PC-9 (cell line): ENCODE data around the gene N4BP3. TPM values are rescaled to one million over a fixed set of nuclear protein-coding genes. Genes with fewer than 3 reads are reported as not detected.
A peak's percentile ranks its signal among the peaks of the same experiment; 100 is the strongest.

Source experiments
- BruUV-seq: library from RNA; stranded (reverse); fragments of 400-500 nt; replicated peaks from 2 replicates; lab custom pipeline; 2021; lab: Mats Ljungman, UMichigan
- CTCF ChIA-PET: fragments of 300-600 bp; sonication (Branson Sonifier 250); formaldehyde crosslinking; loops from one replicate; lab custom pipeline; 2022; ENCODE audit warnings: antibody characterized with exemption; lab: Charles Lee
- POLR2A ChIA-PET: fragments of 300-600 bp; sonication (Branson Sonifier 250); formaldehyde crosslinking; loops from one replicate; lab custom pipeline; 2022; ENCODE audit warnings: antibody characterized with exemption; ENCODE audit not compliant: unreplicated experiment; lab: Charles Lee
- DNase-seq, 2 experiments: peaks; one replicate each; pipeline versions ENCODE4 v3.0.0 to v3.0.0-alpha.2; 2015 to 2022; ENCODE audit warnings: mixed read lengths in 1 of 2
- H2AFZ ChIP-seq: fragments of 200-600 bp; sonication (generic); 2 replicates; pipeline ENCODE4 v1.8.1; 2017; ENCODE audit warnings: antibody characterized with exemption
- H3F3A ChIP-seq: fragments of 200-600 bp; sonication (generic); 2 replicates; pipeline ENCODE4 v1.8.1; 2017; ENCODE audit warnings: antibody characterized with exemption, mild to moderate bottlenecking, low read depth; ENCODE audit not compliant: insufficient read depth
- H3K27ac ChIP-seq: fragments of 200-600 bp; sonication (generic); 2 replicates; pipeline ENCODE4 v1.6.1; 2016; ENCODE audit warnings: mixed run types
- H3K27me3 ChIP-seq: fragments of 200-600 bp; sonication (generic); 2 replicates; pipeline ENCODE4 v1.6.1; 2016; ENCODE audit warnings: low read depth, mixed run types; ENCODE audit not compliant: insufficient read depth
- H3K36me3 ChIP-seq: fragments of 200-600 bp; sonication (generic); 2 replicates; pipeline ENCODE4 v1.6.1; 2016; ENCODE audit warnings: low read depth, mixed run types
- H3K4me1 ChIP-seq: fragments of 200-600 bp; sonication (generic); replicated peaks from 2 replicates; pipeline ENCODE4 v1.6.1; 2016; ENCODE audit warnings: mixed run types; ENCODE audit not compliant: insufficient read depth
- H3K4me2 ChIP-seq: fragments of 200-600 bp; sonication (generic); 2 replicates; pipeline ENCODE4 v1.6.1; 2017; ENCODE audit warnings: mixed run types
- H3K4me3 ChIP-seq: fragments of 200-600 bp; sonication (generic); 2 replicates; pipeline ENCODE4 v1.6.1; 2016; ENCODE audit warnings: mixed run types
- H3K79me2 ChIP-seq: fragments of 200-600 bp; sonication (generic); 2 replicates; pipeline ENCODE4 v1.6.1; 2017; ENCODE audit warnings: low read depth, mixed run types
- H3K9me2 ChIP-seq: fragments of 200-600 bp; sonication (generic); 2 replicates; pipeline ENCODE4 v1.8.1; 2017; ENCODE audit warnings: mild to moderate bottlenecking; ENCODE audit not compliant: insufficient read depth
- H3K9me3 ChIP-seq: fragments of 200-600 bp; sonication (generic); 2 replicates; pipeline ENCODE4 v1.8.1; 2016; ENCODE audit warnings: low read depth; ENCODE audit not compliant: insufficient read depth
- H4K20me1 ChIP-seq: fragments of 200-600 bp; sonication (generic); 2 replicates; pipeline ENCODE4 v1.8.1; 2017; ENCODE audit not compliant: insufficient read depth
- EZH2 ChIP-seq: fragments of 200-600 bp; sonication (generic); IDR thresholded peaks from 2 replicates; pipeline ENCODE4 v1.8.0; 2017; ENCODE audit warnings: antibody characterized with exemption, low read depth
- intact Hi-C: fragments of 100-400 bp; cut with micrococcal nuclease; formaldehyde crosslinking; loops from one replicate; pipeline ENCODE4 v1.10.0; 2022; ENCODE audit not compliant: unreplicated experiment
- total RNA-seq: library from RNA; stranded (reverse); gene quantifications from 2 replicates; pipeline ENCODE4 v1.2.3, GENCODE V29; 2021
- TF ChIP-seq, protein P1 (sequence below): fragments of 200-600 bp; sonication (generic); conservative IDR thresholded peaks from 2 replicates; pipeline ENCODE4 v1.6.1; 2017; ENCODE audit warnings: mixed run types, antibody characterized with exemption, mild to moderate bottlenecking, moderate library complexity

N4BP3 gene
- total RNA-seq, 1 experiment from 2014 or later = 0.81 TPM

GRCh38 chr5:178145965-178146820 is 32.9 kb downstream of the N4BP3 start:
- intact Hi-C loops = loop anchor here (1.0 to 2.0 kb wide), 2 partner anchors 21 to 70 kb away; no protein-coding TSS in a partner anchor
- TF ChIP-seq, protein P1, sequence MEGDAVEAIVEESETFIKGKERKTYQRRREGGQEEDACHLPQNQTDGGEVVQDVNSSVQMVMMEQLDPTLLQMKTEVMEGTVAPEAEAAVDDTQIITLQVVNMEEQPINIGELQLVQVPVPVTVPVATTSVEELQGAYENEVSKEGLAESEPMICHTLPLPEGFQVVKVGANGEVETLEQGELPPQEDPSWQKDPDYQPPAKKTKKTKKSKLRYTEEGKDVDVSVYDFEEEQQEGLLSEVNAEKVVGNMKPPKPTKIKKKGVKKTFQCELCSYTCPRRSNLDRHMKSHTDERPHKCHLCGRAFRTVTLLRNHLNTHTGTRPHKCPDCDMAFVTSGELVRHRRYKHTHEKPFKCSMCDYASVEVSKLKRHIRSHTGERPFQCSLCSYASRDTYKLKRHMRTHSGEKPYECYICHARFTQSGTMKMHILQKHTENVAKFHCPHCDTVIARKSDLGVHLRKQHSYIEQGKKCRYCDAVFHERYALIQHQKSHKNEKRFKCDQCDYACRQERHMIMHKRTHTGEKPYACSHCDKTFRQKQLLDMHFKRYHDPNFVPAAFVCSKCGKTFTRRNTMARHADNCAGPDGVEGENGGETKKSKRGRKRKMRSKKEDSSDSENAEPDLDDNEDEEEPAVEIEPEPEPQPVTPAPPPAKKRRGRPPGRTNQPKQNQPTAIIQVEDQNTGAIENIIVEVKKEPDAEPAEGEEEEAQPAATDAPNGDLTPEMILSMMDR = peak; percentile 95
- TF ChIP-seq EZH2 = no peak
- BruUV-seq = no TSS peak
- no peaks in the 10 kb centered on the region for H3K9me3 ChIP-seq
- H3K27me3 ChIP-seq = no peaks in the 10 kb centered on the region
- H4K20me1 ChIP-seq = peaks cover 8% of the 10 kb centered on the region; the same call in 1 of the 2 replicates
- peaks cover 44% of the 10 kb centered on the region for H3F3A ChIP-seq
- POLR2A ChIA-PET = interaction anchor here (0.7 kb wide), 1 partner anchor 232 kb away, joined by 5 read pairs; no protein-coding TSS in a partner anchor
- H3K4me2 ChIP-seq = peak overlapping the region; percentile 58
- no peak overlapping the region for H2AFZ ChIP-seq
- peak overlapping the region; percentile 19; the same call in 1 of the 2 replicates for H3K4me3 ChIP-seq
- H3K4me1 ChIP-seq = peaks cover 32% of the 10 kb centered on the region
- CTCF ChIA-PET = interaction anchor here (0.6 to 3.6 kb wide), 4 partner anchors 14 to 1477 kb away, joined by 3 to 34 read pairs (median 4); partner anchors contain the start of gene HNRNPH1
- DNase-seq = peak; percentile 81 to 98
- H3K27ac ChIP-seq = peak overlapping the region; percentile 97
- H3K9me2 ChIP-seq = no peaks in the 10 kb centered on the region
- peaks cover 36% of the 10 kb centered on the region for H3K36me3 ChIP-seq
- H3K79me2 ChIP-seq = no peaks in the 10 kb centered on the region; the same call in 1 of the 2 replicates

- no peak overlapping the region for H3K4me3 ChIP-seq
- BruUV-seq = no TSS peak
- H3K36me3 ChIP-seq = peaks cover 31% of the 10 kb centered on the region
- ChIA-PET POLR2A (interaction anchor here (0.6 kb wide), 1 partner anchor 953 kb away, joined by 31 read pairs; no protein-coding TSS in a partner anchor), CTCF (interaction anchor here (3.6 kb wide), 1 partner anchor 71 kb away, joined by 34 read pairs; no protein-coding TSS in a partner anchor)
- peaks cover 52% of the 10 kb centered on the region for H3F3A ChIP-seq
- H3K79me2 ChIP-seq = peaks cover 7% of the 10 kb centered on the region
- no peak overlapping the region for H2AFZ ChIP-seq
- H3K27ac ChIP-seq = peak overlapping the region; percentile 97
- H3K4me1 ChIP-seq = peaks cover 35% of the 10 kb centered on the region
- DNase-seq = no peak
- no peak for TF ChIP-seq EZH2
- TF ChIP-seq, protein P1 = no peak
- intact Hi-C loops = loop anchor here (2.0 kb wide), 1 partner anchor 23 kb away; no protein-coding TSS in a partner anchor
- 0 out of 2 replicates have a peak, but pooled peaks cover 5% of the 10 kb centered on the region for H4K20me1 ChIP-seq
- no peaks in the 10 kb centered on the region for H3K9me2 ChIP-seq
- H3K4me2 ChIP-seq = peak overlapping the region; percentile 58; the same call in 1 of the 2 replicates
- no peaks in the 10 kb centered on the region for H3K9me3 ChIP-seq
- no peaks in the 10 kb centered on the region for H3K27me3 ChIP-seq
Observed at GRCh38 chr5:178147406-178147805, 34.1 kb downstream of the N4BP3 start.

DNA sequence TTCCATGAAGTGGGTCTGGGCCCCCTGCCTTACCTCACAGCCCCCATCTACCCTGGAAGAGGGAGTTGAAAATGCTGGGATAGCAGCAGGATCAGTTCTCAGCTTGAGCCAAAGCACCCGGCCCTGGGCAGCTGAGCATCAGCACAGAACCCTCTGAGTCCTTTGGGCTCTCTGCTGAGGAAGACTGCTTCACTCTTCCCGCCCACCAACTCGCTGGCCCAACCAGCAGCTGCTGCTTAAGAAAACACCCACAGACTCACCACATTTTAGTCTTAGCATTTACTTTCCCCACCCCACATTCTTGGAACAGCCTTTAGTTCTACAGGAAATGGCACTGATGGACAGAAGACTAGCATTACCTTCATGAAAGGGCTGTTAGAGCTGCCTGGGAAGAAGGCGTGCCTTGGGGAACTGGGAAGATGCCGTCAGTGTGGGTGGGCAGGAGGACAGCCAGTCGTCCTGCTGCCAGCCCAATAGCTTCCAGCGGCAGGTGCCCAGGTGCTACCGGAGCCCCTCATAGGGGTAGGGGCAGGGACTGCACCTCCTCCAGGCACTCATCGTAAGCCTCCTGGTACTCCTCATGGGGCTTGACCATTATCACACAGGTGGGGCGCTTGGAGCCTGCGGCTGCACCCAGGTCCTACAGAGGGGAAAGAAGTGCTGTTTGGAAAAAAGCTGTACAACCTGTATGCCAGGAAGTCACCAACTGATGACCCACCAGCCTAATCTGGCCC is 36.0 kb downstream of the N4BP3 start:
- Histone ChIP-seq H3K9me2 (no peaks in the 10 kb centered on the region), H3K36me3 (peaks cover 27% of the 10 kb centered on the region), H3K79me2 (peaks cover 19% of the 10 kb centered on the region), H3K9me3 (no peaks in the 10 kb centered on the region), H3K27ac (no peak overlapping the region), H3K4me2 (no peak overlapping the region), H3K4me1 (peaks cover 40% of the 10 kb centered on the region), H2AFZ (no peak overlapping the region), H3F3A (peaks cover 52% of the 10 kb centered on the region), H4K20me1 (0 out of 2 replicates have a peak, but pooled peaks cover 5% of the 10 kb centered on the region), H3K27me3 (no peaks in the 10 kb centered on the region), H3K4me3 (no peak overlapping the region)
- BruUV-seq = no TSS peak
- DNase-seq = no peak
- no peak for TF ChIP-seq EZH2
- TF ChIP-seq, protein P1 = no peak
- intact Hi-C loops = no loop called here
- ChIA-PET CTCF (interaction anchor here (0.9 kb wide), 1 partner anchor 73 kb away, joined by 3 read pairs; no protein-coding TSS in a partner anchor), POLR2A (interaction anchor here (0.8 kb wide), 1 partner anchor 61 kb away, joined by 6 read pairs; no protein-coding TSS in a partner anchor)
